SH-SY5Y (cell line): ENCODE measurements around the gene SOX10.

Experiments
- GATA2 ChIP-seq: IDR thresholded peaks from 2 replicates; pipeline ENCODE4 v1.6.1; 2011; ENCODE audit warnings: mild to moderate bottlenecking, low read depth, low read length
- GATA3 ChIP-seq: IDR thresholded peaks from 2 replicates; pipeline ENCODE4 v1.6.1; 2011; ENCODE audit warnings: low read depth, mild to moderate bottlenecking, low read length, moderate library complexity

Gene SOX10

GRCh38 chr22:37985050-37985585 lies 763 bp upstream of the SOX10 start:
- no peak for TF ChIP-seq GATA3
- TF ChIP-seq GATA2: no peak

- TF ChIP-seq GATA2 (no peak), GATA3 (no peak)
Measured at GRCh38 chr22:37982938-37983859, 1.2 kb downstream of the SOX10 start.

DNA sequence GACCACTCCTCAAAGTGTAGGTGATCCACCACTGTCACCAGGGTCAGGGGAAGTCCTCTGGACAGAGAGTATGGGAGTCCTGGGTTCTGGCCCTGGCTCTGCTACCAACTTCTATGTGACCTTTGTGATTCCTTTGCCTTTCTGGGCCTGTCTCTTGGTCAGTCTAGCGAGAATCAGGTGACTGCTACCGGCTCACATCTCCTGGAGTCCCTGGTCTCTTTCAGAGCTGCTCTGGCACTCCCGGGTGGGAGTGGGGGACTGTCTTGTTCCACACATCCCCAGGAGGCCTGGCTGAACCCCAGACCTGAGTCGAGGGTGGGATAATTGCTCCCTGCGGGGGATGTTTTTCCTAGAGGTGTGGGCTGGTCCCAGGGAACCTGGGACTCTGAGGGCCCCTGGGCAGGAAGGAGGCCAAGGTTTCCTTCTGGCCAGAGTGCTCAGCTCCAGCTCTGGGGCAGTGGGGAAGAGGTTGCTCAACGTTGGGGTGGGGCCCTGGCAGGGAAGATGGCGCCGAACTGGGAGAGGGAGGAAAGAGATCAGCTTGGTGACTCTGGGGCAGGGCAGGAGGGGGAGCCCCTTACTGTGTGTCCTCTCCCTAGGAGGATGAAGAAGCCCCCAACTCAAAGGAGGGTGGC lies 2.1 kb downstream of the SOX10 start:
- TF ChIP-seq GATA2: no peak
- TF ChIP-seq GATA3: no peak

GRCh38 chr22:37981282-37982011 lies 2.9 kb downstream of the SOX10 start:
- TF ChIP-seq GATA3: no peak
- TF ChIP-seq GATA2: no peak

GRCh38 chr22:37979782-37980181 lies 4.6 kb downstream of the SOX10 start:
- TF ChIP-seq GATA2 (no peak), GATA3 (no peak)

GRCh38 chr22:37976547-37976946 lies 7.8 kb downstream of the SOX10 start:
- TF ChIP-seq GATA2 (no peak), GATA3 (no peak)

DNA sequence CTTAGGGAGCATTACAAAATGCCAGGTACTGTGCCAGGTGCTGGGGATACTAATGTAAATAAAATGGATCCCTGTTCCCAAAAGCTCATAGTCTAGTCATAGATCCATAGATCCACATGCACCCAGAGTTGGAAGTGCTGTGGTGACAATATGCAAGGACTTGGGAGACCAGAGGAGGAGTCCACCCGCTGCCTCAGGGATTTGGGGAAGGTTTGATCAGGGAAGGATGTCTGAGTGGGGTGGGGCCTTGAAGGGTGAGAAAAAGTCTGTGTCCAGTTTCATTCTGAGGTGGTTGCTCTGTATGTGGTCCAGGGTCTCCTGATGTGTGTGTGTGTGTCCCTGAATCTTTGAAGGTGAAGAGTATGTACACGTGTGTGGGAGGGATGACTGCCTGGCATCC lies 9.2 kb downstream of the SOX10 start:
- TF ChIP-seq GATA3: no peak
- TF ChIP-seq GATA2: no peak

GRCh38 chr22:37973271-37974170 lies 10.8 kb downstream of the SOX10 start:
- no peak for TF ChIP-seq GATA3
- TF ChIP-seq GATA2: no peak

DNA sequence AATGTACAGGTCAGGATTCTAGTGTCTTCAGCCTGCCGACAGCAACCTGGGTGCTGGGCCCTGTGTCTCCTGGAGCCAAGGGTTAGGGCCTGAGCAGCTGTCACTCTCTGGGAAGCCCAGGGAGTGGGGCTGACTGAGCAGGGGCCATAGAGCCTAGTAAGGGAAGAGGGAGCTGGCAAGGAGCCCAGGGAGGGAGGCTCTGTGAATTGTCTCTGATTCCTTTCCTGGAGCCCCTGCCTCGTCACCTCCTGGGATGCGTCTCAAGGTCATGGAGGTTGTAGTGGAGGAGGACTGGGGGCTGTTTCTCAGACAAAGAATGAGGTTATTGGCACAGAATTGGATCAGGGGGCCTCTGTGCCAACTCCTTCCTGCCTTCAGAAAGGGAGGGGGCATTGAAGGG lies 11.8 kb downstream of the SOX10 start:
- TF ChIP-seq GATA3: no peak
- TF ChIP-seq GATA2: no peak

DNA sequence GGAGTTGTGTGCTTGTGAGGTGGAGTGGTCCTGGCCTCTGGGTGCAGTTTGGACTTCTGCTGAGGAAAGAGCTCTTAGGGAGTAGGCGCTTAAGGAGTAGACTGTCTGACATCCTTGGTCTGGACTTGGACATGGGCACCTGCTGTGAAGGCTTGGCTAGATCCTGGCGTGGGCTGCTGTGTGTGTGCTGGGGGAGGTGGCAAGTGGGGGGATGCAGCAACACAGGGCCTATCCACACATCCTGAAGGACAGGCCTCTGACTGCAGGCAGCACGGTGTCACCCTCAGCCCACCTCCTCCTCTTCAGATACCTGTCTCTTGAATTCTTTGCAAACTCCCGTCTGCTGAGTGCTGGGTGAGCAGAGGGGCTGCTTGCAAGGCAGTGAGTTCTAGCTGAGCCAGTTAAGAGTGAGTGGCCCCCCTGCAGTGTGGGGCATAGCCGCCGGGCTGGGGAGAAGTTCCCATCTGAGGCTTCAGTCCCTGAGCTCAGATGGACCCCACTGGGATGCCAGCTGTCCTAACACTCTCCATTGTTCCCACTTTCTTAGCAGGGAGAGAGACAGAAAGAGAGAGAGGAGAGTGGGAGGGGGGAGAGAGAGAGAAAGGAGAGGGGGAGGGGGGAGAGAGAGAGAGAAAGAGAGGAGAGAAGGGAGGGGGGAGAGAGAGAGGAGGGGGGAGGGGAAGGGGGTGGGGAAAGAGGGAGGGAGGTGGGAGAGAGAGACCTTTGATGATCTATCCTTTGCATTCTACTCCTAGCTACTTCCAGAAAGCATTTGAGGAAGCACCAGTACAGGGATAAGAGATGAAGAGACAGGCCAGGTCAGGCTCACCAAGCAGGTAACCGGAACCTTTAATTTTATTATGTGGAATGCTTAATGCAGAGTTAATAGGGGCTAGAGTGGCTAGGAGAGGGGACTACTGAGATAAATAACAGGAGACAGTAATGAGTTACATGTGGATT lies 12.6 kb downstream of the SOX10 start:
- TF ChIP-seq GATA3 (no peak), GATA2 (no peak)

GRCh38 chr22:37970864-37971263 lies 13.5 kb downstream of the SOX10 start:
- TF ChIP-seq GATA3: no peak
- TF ChIP-seq GATA2: no peak

DNA sequence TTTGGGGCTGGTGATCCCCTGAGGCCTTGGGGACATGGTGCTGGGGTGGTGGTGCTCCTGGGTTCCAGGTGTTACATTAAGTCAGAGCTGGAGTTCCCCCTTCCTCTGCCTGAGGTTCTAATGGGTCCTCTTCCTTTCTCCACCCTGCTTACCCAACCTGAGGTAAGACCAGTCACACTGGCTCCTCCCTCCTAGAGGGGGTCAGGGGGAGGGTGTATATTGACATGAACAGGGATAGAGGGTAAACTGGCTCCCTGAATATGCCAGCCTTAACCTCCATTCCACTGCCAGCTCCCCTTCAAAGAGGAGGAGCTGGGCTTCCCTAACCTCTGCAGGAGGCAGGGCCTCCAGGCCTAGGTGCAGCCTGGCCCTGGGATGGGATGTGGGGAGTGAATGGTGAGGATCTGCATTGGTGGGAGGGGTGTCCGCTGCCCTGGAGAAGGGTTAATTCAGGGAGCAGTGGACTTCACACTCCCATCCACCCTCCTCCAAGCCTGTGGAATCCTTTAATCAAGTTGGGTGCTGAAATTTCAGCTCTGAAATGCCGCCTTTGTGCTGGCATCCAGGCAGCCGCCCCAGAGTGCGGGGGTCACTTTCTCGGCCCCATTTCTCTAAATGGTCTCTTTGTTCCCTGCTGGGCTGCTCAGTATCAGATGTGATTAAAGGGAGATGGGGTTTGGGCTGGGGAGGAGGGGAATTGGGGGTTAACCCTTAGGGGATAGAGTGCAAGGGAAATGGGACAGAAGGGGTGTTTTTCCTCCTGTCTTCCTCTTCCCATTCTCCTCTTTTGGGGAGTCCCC lies 15.7 kb downstream of the SOX10 start:
- no peak for TF ChIP-seq GATA3
- no peak for TF ChIP-seq GATA2
